Breast epithelium (tissue), 3 donors: ENCODE measurements around the gene PLCB4.

Experiments
- CTCF ChIP-seq, 3 donors: fragments of 450-650 bp; IDR thresholded peaks; one replicate each; pipeline ENCODE4 v1.5.1; 2016 to 2017; ENCODE audit warnings: antibody characterized with exemption in 3 of 3, mild to moderate bottlenecking in 3 of 3, moderate library complexity in 3 of 3
- POLR2A ChIP-seq: fragments of 450-650 bp; IDR thresholded peaks from one replicate; pipeline ENCODE4 v1.6.1; 2016; ENCODE audit warnings: antibody characterized with exemption, mild to moderate bottlenecking, moderate library complexity
- POLR2AphosphoS5 ChIP-seq, 3 donors: sonication (generic); formaldehyde crosslinking; IDR thresholded peaks; one replicate each; pipeline ENCODE4 v1.6.1; 2017; ENCODE audit warnings: antibody characterized with exemption in 3 of 3

- no peak for TF ChIP-seq CTCF (IDR thresholded peaks at IDR 0.05)
- TF ChIP-seq POLR2A = no peak
- TF ChIP-seq POLR2AphosphoS5 (IDR thresholded peaks at IDR 0.05) = no peak
Measured at GRCh38 chr20:9485614-9486340, 416.9 kb downstream of the PLCB4 start.
